ENCODE data around the gene KXD1.

GRCh38 chr19:18612772-18613588, 55.3 kb downstream of the KXD1 start, which contains the start of gene TMEM59L:
- TF ChIP-seq POLR2A (IDR thresholded peaks at IDR 0.05) (no peak), POLR2AphosphoS5 (IDR thresholded peaks at IDR 0.05) (no peak)
- TF ChIP-seq, protein P1, sequence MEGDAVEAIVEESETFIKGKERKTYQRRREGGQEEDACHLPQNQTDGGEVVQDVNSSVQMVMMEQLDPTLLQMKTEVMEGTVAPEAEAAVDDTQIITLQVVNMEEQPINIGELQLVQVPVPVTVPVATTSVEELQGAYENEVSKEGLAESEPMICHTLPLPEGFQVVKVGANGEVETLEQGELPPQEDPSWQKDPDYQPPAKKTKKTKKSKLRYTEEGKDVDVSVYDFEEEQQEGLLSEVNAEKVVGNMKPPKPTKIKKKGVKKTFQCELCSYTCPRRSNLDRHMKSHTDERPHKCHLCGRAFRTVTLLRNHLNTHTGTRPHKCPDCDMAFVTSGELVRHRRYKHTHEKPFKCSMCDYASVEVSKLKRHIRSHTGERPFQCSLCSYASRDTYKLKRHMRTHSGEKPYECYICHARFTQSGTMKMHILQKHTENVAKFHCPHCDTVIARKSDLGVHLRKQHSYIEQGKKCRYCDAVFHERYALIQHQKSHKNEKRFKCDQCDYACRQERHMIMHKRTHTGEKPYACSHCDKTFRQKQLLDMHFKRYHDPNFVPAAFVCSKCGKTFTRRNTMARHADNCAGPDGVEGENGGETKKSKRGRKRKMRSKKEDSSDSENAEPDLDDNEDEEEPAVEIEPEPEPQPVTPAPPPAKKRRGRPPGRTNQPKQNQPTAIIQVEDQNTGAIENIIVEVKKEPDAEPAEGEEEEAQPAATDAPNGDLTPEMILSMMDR (IDR thresholded peaks at IDR 0.05) = no peak
